ENCODE measurements around the gene MKLN1.
"Not testable (repeated sequence)": the region's sequence is repeated elsewhere in the genome, so short reads cannot be mapped to it uniquely, and the experiment has no call there.

MKLN1 gene

GRCh38 chr7:131327626-131328376 lies at the start of gene MKLN1:
TSS of gene MKLN1 (plus strand) at chr7:131327876. CDS start at chr7:131327900, 24 bp downstream.
- DNase-seq, result peak in 1 of 2 experiments; percentile 64

GRCh38 chr7:131279044-131279443 lies 48.6 kb upstream of the MKLN1 start:
- DNase-seq, result no peak

GRCh38 chr7:131281266-131282048 lies 46.2 kb upstream of the MKLN1 start:
- DNase-seq, result no peak

- peak; percentile 35 to 62 for DNase-seq
Observed at GRCh38 chr7:131284702-131285419, 42.8 kb upstream of the MKLN1 start.

- DNase-seq, result no peak
Observed at GRCh38 chr7:131285556-131285955, 42.1 kb upstream of the MKLN1 start.

- DNase-seq, result no peak
Observed at GRCh38 chr7:131288450-131288849, 39.2 kb upstream of the MKLN1 start.

GRCh38 chr7:131289051-131289450 lies 38.6 kb upstream of the MKLN1 start:
- DNase-seq, result no peak

GRCh38 chr7:131292141-131292905 lies 35.4 kb upstream of the MKLN1 start:
- DNase-seq, result no peak

- DNase-seq, result no peak
Observed at GRCh38 chr7:131293018-131293417, 34.7 kb upstream of the MKLN1 start.

- DNase-seq, result no peak
Observed at GRCh38 chr7:131294553-131294952, 33.1 kb upstream of the MKLN1 start.

GRCh38 chr7:131298608-131298992 lies 29.1 kb upstream of the MKLN1 start:
- DNase-seq, result no peak

- DNase-seq, result no peak
Observed at GRCh38 chr7:131299074-131299473, 28.6 kb upstream of the MKLN1 start.

GRCh38 chr7:131300078-131300477 lies 27.6 kb upstream of the MKLN1 start:
- no peak for DNase-seq

- DNase-seq, result no peak
Observed at GRCh38 chr7:131300572-131301466, 26.9 kb upstream of the MKLN1 start.

GRCh38 chr7:131302446-131302845 lies 25.2 kb upstream of the MKLN1 start:
- no peak for DNase-seq

GRCh38 chr7:131302876-131303707 lies 24.6 kb upstream of the MKLN1 start:
- DNase-seq, result no peak

- no peak for DNase-seq
Observed at GRCh38 chr7:131305152-131305551, 22.5 kb upstream of the MKLN1 start.

- DNase-seq, result not testable (repeated sequence)
Observed at GRCh38 chr7:131306041-131306440, 21.6 kb upstream of the MKLN1 start.

GRCh38 chr7:131306777-131307176 lies 20.9 kb upstream of the MKLN1 start:
- DNase-seq, result no peak

GRCh38 chr7:131307627-131308026 lies 20.0 kb upstream of the MKLN1 start:
- DNase-seq, result no peak

GRCh38 chr7:131312838-131313237 lies 14.8 kb upstream of the MKLN1 start:
- no peak for DNase-seq

Measured in cerebellar nuclear complex (tissue), 1 donor.